HG03045 (cell line): ENCODE results near the gene SRPRB.

Source experiments
- ATAC-seq: cut with Tn5 transposase; IDR thresholded peaks from one replicate; pipeline ENCODE4 v1.9.1; 2021; ENCODE audit warnings: mild to moderate bottlenecking, moderate library complexity; ENCODE audit not compliant: unreplicated experiment

The SRPRB gene

GRCh38 chr3:133805702-133806475, at the start of gene SRPRB:
TSS of gene SRPRB (plus strand) at chr3:133805815. CDS start at chr3:133805849, 34 bp downstream.
- ATAC-seq: peak; percentile 98

- ATAC-seq: no peak
Measured at GRCh38 chr3:133756716-133757694, 48.6 kb upstream of the SRPRB start.

- no peak for ATAC-seq
Measured at GRCh38 chr3:133757701-133758567, 47.7 kb upstream of the SRPRB start.

- no peak for ATAC-seq
Measured at GRCh38 chr3:133758568-133758928, 47.1 kb upstream of the SRPRB start.

GRCh38 chr3:133758964-133759739, 46.5 kb upstream of the SRPRB start:
- ATAC-seq: no peak

GRCh38 chr3:133759740-133760305, 45.8 kb upstream of the SRPRB start:
- ATAC-seq: no peak

- no peak for ATAC-seq
Measured at GRCh38 chr3:133760916-133761315, 44.7 kb upstream of the SRPRB start.

GRCh38 chr3:133761605-133762484, 43.8 kb upstream of the SRPRB start:
- no peak for ATAC-seq

- ATAC-seq: no peak
Measured at GRCh38 chr3:133762539-133762938, 43.1 kb upstream of the SRPRB start.

- no peak for ATAC-seq
Measured at GRCh38 chr3:133763797-133764683, 41.6 kb upstream of the SRPRB start.

GRCh38 chr3:133765256-133765655, 40.4 kb upstream of the SRPRB start:
- ATAC-seq: no peak

GRCh38 chr3:133767607-133768006, 38.0 kb upstream of the SRPRB start:
- ATAC-seq: no peak

- ATAC-seq: no peak
Measured at GRCh38 chr3:133769536-133769935, 36.1 kb upstream of the SRPRB start.

- ATAC-seq: no peak
Measured at GRCh38 chr3:133773732-133774131, 31.9 kb upstream of the SRPRB start.

GRCh38 chr3:133775309-133775708, 30.3 kb upstream of the SRPRB start:
- no peak for ATAC-seq

- no peak for ATAC-seq
Measured at GRCh38 chr3:133775835-133776234, 29.8 kb upstream of the SRPRB start.

GRCh38 chr3:133776794-133777438, 28.7 kb upstream of the SRPRB start:
- ATAC-seq: no peak
